Stimulated activated CD4-positive, alpha-beta T cell treated with anti-CD3 and anti-CD28 coated beads, Interleukin-1b, Interleukin-23, amount 100 ng/mL, for 4 hours (primary cell): Measurements from ENCODE around the gene CNTNAP5.

Source experiments
- DNase-seq, 2 donors: peaks; one replicate each; pipeline ENCODE4 v3.0.0-alpha.2; 2020; ENCODE audit warnings: low read depth in 2 of 2

The CNTNAP5 gene

GRCh38 chr2:124025171-124025580, at the start of gene CNTNAP5:
Gene CNTNAP5 (plus strand): TSS chr2:124025287. CDS start chr2:124025651, 364 bp downstream.
- DNase-seq, result peak in 1 of 2 donors; percentile 1

- DNase-seq, result no peak
These were observed 48.9 kb upstream of the CNTNAP5 start for GRCh38 chr2:123976054-123976648.

GRCh38 chr2:123993728-123994323, 31.3 kb upstream of the CNTNAP5 start:
- no peak for DNase-seq

- no peak for DNase-seq
These were observed 25.4 kb upstream of the CNTNAP5 start for GRCh38 chr2:123999681-124000080.

- no peak for DNase-seq
These were observed 23.2 kb upstream of the CNTNAP5 start for GRCh38 chr2:124001696-124002430.

- DNase-seq, result no peak
These were observed 6.2 kb upstream of the CNTNAP5 start for GRCh38 chr2:124018890-124019289.

GRCh38 chr2:124024561-124025170, 421 bp upstream of the CNTNAP5 start:
- DNase-seq, result no peak

GRCh38 chr2:124025891-124026434, 876 bp downstream of the CNTNAP5 start:
- DNase-seq, result no peak

GRCh38 chr2:124026503-124026902, 1.4 kb downstream of the CNTNAP5 start:
- no peak for DNase-seq

GRCh38 chr2:124027182-124027581, 2.1 kb downstream of the CNTNAP5 start:
- no peak for DNase-seq

- no peak for DNase-seq
These were observed 7.7 kb downstream of the CNTNAP5 start for GRCh38 chr2:124032799-124033198.

- DNase-seq, result no peak
These were observed 9.2 kb downstream of the CNTNAP5 start for GRCh38 chr2:124034265-124034664.

- no peak for DNase-seq
These were observed 9.9 kb downstream of the CNTNAP5 start for GRCh38 chr2:124035001-124035400.

- no peak for DNase-seq
These were observed 13.9 kb downstream of the CNTNAP5 start for GRCh38 chr2:124039032-124039431.

GRCh38 chr2:124039762-124040291, 14.7 kb downstream of the CNTNAP5 start:
- no peak for DNase-seq

GRCh38 chr2:124045894-124046293, 20.8 kb downstream of the CNTNAP5 start:
- DNase-seq, result no peak

- DNase-seq, result no peak
These were observed 21.2 kb downstream of the CNTNAP5 start for GRCh38 chr2:124046332-124046731.

- no peak for DNase-seq
These were observed 23.0 kb downstream of the CNTNAP5 start for GRCh38 chr2:124048102-124048501.

GRCh38 chr2:124048664-124049063, 23.6 kb downstream of the CNTNAP5 start:
- DNase-seq, result no peak

GRCh38 chr2:124049136-124049535, 24.0 kb downstream of the CNTNAP5 start:
- DNase-seq, result no peak

- no peak for DNase-seq
These were observed 25.9 kb downstream of the CNTNAP5 start for GRCh38 chr2:124050833-124051497.
